Measurements from ENCODE around the gene TIMP3.

DNA sequence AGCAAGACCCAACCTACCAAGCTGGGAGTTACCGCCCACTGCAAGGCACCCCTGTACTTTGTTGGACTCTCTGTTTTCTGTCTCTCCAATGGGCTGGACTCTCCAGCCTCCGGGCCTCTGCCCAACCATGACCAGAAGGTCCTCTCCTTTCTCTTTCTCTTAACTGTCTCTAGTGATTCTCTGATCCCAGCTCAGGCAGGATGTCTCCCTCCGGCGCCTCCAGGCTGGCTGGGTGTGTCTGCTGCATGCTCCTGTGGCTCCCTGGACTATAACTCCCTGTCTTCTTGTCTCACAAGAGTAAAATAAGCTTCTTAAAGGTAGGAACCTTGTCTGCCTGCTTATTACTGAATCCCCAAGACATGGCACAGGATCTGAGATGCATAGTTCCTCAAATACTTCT lies 36.3 kb downstream of the TIMP3 start:
- TF ChIP-seq, protein P1, sequence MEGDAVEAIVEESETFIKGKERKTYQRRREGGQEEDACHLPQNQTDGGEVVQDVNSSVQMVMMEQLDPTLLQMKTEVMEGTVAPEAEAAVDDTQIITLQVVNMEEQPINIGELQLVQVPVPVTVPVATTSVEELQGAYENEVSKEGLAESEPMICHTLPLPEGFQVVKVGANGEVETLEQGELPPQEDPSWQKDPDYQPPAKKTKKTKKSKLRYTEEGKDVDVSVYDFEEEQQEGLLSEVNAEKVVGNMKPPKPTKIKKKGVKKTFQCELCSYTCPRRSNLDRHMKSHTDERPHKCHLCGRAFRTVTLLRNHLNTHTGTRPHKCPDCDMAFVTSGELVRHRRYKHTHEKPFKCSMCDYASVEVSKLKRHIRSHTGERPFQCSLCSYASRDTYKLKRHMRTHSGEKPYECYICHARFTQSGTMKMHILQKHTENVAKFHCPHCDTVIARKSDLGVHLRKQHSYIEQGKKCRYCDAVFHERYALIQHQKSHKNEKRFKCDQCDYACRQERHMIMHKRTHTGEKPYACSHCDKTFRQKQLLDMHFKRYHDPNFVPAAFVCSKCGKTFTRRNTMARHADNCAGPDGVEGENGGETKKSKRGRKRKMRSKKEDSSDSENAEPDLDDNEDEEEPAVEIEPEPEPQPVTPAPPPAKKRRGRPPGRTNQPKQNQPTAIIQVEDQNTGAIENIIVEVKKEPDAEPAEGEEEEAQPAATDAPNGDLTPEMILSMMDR (IDR thresholded peaks at IDR 0.05) = no peak
- TF ChIP-seq POLR2A (IDR thresholded peaks at IDR 0.05) = no peak

Data from tibial nerve (tissue), 3 donors.